HG03520 (cell line): ENCODE measurements around the gene TLCD3B.
"Not testable (repeated sequence)": the region's sequence is repeated elsewhere in the genome, so short reads cannot be mapped to it uniquely, and the experiment has no call there.

Experiments
- ATAC-seq: cut with Tn5 transposase; IDR thresholded peaks from one replicate; pipeline ENCODE4 v1.9.1; 2021; ENCODE audit warnings: mild to moderate bottlenecking, moderate library complexity; ENCODE audit not compliant: unreplicated experiment

The TLCD3B gene

DNA sequence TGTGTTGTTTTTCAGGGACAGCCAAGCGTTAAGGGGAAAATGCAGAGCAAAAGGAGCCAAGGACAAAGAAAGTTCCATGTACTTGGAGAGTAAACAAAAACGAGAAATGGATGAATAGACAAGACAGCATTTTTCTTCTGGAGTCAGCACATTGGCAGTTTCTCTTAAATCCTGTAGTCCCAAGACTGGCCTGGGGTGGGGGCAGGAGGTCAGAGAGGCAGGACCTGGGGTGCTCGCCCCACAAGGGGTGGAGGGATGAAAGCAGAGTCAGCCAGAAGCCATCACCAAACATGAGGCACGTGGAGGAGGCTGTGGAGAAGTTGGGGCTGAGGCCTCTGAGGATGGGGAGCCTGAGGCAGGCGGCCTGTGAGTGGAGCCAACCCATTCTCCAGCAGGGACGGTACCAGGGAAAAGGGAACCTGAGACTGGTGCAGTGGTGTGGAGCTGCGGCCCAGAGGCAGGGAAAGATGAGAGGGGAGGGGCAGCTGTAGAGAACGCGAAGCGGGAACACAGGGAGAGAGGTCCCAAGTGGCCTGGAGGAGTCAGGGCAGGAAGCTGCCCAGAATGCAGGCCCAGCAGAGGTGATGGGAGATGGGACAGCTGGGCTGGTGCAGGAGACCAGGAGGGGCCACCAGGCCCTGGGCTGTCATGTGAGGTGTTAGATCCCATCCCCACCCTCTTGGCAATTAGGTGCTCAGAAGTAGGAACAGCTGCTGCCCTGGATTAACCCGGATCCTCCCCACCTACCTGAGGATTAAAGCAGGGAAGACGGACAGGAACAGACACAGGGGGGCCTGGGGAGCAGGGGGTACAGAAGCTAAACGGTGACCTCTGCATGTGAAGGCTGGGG lies 3.3 kb downstream of the TLCD3B start:
- no peak for ATAC-seq

DNA sequence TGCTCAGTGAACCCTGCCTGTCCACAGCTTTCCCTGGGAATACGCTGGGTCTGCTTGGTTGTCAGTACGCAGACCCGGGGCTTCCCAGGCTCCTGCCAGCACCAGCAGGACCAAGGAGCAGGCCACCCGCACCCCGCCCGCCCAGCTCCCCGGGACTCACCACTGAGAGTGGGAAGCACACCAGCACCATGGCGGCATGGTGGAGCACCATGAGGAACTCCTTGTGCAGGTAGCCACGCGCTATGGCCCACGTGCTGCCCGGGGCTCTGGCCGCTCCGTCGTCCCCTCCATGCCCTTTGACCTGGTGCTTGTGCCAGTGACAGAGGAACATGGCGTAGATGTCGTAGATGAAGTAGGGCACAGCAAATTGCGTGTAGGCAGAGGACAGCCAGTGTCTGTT lies 4.6 kb downstream of the TLCD3B start:
- no peak for ATAC-seq

DNA sequence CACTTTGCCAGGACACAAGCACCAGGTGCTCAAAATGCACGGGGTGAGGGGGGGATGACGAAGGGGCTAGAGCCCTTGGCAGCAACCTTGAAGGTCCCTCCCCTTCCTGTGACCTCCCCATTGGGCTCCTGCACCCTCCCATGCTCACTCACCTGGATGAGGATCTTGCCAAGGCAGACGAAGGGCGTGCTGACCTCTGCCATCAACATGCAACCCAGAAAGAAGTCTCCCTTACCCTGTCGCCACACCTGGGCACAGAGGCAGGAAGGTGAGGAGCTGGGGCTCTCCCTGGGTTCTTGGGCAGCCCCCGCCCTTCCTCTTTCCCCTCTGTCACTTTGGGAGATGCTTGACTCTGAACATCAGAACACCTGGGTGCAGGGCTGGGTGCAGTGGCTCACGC lies 5.5 kb downstream of the TLCD3B start:
- ATAC-seq, result no peak

DNA sequence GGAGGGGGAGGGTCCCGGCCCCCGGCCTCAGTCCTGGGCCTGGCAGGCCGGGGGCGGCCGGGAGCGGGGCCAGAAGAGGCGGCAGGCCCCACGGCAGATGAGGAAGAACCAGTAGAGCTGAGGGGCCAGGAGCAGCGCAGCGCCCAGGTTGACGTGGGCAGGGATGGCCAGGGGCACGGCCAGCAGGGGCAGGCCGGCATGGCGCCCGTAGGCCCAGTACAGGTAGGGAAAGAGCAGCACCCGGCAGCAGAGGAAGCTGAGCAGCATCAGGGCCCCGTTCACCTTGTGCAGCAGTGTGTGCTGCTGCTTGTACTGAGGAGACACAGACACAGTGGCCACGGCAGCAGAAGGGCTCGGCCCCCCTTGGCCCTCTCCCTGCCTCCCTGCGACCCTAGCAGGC lies 5.9 kb downstream of the TLCD3B start:
- ATAC-seq, result no peak

DNA sequence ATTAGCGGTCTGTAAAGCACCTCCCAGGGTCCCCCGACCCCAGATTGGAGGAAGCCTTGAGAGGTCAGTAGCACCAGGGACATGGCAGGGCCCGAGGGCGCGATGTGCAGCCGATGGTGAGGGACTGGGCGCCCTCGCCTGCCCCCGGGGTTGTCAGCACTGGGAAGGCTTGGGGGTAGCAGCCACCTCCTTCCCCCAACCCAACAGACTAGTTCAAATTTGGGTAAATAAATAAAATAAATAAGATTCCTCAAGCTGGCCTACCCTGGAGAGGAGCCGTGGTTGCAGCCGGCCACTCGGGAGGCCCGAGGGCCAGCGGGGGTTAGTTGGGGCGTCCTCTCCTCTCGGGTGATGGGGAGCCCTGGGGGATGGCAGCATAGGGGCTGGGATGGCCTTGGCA lies 6.6 kb downstream of the TLCD3B start:
- no peak for ATAC-seq

DNA sequence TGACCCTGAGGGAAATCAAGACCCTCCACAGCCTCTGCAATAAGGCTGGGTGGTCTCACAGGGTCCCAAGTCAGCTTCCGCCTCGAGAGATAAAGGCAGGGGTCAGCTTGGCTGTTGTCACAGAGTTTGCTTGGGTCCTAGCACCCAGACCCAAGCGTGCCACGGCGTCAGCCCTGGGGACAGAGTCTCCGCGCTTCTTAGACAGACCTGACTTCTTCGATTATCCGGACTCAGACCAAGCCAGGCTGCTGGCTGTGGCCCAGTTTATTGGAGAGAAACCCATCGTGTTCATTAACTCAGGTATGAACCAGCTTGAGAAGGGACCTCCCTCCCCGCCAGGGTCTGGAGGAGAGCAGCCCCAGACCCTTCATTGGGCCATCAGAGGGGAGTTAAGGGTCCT lies 7.5 kb downstream of the TLCD3B start:
- no peak for ATAC-seq

DNA sequence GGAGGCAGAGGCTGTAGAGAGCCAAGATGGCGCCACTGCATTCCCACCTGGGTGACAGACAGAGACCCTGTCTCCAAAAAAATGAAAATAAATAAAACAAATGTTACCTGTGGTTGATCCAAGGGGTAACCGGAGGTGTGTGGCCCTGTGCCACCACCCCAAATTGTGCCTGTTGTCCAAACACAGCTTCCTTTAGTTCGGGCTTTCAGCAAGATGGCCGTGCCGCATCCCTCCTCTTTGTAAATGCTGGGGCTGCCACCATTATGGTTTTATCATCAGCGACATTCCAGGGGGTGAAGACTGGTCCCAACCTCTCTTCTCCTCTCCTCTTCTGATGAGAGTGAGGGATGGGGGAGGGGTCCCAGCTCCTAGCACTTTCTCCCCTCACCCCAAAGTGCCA lies 8.2 kb downstream of the TLCD3B start, which contains the start of gene C16orf92:
C16orf92 (plus strand) TSS at position 312 of the 400 bp plus-strand sequence. CDS start 143 bp downstream, outside the sequence.
- no peak for ATAC-seq

DNA sequence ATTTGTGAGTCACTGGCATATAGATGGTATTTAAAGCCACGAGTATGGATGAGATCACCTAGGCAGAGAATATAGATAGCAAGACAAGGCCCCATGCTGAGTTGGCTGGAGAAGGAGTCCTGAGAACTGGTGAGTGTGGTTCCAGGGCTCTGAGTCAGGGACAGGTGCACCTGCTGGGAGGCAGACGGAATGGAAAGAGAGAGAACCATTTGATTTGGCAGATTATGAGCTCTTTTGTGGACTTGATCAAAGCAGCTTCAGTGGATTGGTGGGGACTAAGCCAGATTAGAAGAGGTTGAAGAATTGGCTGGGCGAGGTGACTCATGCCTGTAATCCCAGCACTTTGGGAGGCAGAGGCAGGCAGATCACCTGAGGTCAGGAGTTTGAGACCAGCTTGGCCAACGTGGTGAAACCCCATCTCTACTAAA lies 12.3 kb downstream of the TLCD3B start:
- ATAC-seq, result no peak

DNA sequence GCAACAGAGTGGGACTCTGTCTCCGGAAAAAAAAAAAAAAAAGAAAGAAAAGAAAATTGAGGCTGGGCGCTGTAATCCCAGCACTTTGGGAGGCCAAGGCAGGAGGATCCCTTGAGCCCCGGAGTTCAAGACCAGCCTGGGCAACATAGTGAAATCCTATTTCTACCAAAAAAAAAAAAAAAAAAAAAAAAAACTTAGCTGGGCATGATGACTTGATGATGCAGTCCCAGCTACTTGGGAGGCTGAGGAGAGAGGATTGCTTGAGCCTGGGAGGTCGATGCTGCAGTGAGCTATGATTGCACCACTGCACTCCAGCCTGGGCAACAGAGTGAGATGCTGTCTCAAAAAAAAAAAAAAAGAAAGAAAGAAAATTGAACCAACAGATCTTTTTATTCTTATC lies 13.1 kb downstream of the TLCD3B start:
- not testable (repeated sequence) for ATAC-seq

DNA sequence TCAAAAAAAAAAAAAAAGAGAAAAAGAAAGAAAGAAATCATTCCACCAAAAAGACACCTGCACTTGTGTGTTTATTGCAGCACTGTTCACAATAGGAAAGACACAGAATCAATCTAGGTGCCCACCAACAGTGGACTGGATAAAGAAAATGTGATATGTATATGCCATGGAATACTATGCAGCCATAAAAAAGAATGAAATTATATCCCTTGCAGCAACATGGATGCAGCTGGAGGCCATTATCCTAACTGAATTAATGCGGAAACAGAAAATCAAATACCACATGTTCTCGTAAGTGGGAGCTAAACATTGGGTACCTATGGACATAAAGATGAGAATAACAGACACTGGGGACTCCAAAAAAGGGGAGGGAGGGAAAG lies 13.8 kb downstream of the TLCD3B start:
- ATAC-seq, result no peak

DNA sequence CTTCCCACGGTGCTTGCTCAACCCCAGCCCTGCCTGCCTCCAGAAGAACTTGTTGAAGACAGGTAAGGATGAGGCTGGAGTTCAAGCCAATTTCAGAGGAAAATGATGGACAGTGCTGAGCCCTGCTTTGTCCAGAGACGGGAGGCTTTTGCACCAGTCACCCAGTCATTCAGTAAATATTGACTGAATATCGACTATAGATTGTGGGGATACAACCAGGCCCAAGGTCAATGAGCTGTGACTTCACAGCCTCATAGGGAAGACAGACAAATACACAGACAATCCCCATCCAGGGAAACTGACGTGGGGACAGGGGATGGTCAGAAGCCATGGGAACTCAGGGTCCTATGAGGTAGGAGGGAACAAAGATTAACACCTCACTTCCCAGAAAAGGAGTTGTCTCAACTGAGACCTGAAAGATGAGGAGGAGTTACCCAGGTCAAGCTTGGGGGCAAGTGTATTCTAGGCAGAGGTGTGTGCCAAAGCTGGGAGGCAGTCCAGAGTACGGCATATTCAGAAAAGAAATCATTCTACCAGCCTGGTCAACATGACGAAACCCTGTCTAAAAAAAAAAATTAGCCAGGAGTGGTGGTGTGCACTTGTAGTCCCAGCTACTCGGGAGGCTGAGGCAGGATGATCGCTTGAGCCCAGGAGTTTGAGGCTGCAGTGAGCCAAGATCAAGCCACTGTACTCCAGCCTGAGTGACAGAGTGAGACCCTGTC lies 14.4 kb downstream of the TLCD3B start:
- ATAC-seq, result no peak

DNA sequence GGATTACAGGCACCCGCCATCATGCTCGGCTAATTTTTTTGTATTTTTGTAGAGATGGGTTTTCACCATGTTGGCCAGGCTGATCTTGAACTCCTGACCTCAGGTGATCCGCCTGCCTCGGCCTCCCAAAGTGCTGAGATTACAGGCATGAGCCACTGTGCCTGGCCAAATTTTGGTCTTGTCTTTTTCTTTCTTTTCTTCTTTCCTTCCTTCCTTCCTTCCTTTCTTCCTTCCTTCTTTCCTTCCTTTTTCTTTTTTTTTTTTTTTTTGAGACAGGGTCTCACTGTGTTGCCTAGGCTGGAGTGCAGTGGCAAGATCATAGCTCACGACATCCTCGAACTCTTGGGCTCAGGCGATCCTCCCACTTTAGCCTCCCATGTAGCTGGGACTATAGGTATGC lies 15.6 kb downstream of the TLCD3B start:
- ATAC-seq, result not testable (repeated sequence)

DNA sequence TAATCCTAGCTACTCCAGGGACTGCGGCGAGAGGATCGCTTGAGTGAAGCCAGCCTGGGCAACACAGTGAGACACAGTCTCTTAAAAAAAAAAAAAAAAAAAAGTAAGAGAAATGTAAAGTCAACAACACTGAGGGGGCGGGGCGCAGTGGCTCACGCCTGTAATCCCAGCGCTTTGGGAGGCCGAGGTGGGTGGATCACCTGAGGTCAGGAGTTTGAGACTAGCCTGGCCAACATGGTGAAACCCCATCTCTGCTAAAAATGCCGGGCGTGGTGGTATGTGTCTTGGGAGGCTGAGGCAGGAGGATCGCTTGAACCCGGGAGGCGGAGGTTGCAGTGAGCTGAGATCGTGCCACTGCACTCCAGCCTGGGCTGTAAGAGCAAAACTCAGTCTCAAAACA lies 18.5 kb downstream of the TLCD3B start:
- ATAC-seq, result not testable (repeated sequence)

DNA sequence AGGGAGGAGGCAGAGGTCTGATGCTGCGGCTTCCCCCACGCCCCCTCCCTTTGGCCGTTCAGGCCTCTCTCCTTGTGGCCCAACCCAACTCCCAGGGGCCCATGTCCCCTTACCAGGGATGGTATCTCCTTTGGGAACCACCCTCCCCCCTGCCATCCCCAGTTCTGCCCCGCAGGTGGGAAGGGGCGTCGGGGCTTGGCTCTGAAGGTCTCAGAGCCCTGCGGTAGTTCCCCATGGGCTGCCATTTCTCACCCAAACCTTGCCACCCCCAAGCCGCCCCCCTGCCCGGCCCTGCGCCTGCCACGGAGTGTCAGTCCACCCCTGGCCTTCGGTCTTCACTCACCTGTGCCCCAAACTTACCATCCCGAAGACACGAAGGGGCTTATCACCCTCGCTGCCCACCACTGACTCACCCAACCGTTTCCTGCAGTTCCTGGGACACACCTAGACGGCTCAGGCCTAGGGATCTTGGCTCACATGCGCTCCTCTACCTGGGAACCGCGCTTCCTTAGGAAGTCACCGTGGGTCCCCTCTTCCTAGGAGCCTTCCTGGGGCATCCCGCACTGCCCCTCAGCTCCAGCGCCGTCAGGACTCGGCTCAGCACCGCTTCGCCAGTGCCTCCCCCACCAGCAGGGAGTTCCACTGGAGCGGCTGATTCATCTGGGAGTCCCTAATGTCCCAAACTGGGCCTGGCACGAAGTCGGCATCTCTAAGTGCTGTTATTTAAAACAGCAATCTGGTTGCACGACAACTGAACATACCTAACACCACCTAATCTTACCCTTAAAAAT lies 19.2 kb downstream of the TLCD3B start:
- ATAC-seq, result no peak

DNA sequence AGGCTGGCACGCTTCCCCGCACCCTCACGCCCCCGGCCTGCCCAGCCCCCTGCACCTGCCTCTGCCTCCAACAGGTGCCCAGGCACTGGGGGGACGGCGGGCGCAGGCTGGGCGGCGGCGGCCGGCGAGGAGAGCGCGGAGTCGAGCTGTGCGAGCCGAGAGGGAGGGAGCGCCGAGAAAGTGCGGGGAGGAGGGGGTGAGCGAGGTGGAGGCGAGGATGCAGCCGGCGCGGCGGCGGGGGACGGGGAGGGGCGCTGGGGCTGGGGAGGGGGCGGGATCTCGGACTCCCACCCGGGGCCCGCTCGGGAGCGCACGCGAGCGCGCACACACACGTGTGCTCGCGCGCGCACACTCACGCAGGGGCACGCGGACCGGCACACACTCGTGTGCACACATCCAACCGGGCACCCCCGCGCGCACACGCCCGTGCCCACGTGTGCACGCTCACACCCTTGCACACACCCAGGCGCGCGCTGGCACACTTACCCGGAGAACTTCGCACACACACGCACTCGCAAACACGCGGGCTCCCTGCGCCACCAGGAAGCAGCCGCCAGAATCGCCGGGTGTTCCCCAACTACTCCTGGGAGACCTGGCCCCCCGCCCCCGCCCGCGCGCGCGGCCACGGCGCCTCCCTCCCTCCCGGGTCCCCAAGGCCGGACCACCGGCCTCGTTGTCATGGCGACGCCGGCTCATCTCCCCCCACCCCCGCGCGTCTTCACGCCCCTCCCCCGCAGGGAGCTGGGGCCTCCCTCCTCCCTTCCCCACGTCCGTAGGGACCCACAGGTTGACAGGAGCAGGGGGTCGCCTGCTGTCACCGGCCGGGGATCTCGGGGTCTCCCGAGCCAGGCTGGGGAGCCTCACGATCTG lies 20.0 kb downstream of the TLCD3B start, which contains the start of gene DOC2A:
DOC2A (minus strand) TSS at position 184 of the 870 bp plus-strand sequence. CDS start 805 bp downstream, outside the sequence.
- no peak for ATAC-seq

DNA sequence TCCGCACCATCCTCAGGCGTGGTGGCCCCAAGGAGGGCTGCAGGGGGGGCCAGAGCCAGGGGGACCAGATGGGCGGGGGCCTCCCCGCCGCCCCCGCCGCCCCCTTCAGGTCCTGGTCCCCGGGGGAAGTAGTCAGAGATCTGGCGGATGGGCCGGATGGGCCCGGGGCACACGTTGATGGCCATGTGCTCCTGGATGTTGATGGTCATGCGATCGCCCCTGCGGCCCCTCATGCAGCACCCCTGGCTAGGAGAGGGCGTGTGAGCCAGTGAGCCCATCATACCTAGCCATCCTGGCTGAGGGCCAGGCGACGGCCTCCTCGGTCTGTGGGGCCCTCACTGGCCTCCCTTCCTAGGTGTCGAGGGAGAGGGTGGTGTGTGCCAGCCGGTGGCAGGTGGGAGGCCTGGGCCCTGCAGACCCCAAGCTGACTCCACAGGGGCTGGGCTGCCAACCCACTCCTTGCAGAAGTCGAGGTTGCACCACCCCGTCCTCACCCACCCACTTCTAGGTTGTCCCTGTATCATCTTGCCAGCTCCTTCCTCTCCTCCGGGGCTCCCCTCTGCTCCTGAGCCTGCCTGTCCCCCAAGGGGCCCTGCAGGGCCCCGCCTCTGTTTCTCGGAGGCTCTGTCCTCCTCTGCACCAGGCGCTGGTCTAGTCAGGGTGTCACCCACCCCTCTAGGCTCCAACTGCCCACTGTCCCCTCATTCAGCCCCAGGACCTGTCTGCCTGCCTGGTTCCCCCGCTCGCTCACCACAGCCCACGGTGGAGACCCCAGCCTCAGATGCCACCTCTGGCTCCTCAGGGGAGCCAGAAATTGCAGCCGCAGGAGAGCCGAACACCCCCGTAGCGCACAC lies 20.9 kb downstream of the TLCD3B start:
- ATAC-seq, result no peak

DNA sequence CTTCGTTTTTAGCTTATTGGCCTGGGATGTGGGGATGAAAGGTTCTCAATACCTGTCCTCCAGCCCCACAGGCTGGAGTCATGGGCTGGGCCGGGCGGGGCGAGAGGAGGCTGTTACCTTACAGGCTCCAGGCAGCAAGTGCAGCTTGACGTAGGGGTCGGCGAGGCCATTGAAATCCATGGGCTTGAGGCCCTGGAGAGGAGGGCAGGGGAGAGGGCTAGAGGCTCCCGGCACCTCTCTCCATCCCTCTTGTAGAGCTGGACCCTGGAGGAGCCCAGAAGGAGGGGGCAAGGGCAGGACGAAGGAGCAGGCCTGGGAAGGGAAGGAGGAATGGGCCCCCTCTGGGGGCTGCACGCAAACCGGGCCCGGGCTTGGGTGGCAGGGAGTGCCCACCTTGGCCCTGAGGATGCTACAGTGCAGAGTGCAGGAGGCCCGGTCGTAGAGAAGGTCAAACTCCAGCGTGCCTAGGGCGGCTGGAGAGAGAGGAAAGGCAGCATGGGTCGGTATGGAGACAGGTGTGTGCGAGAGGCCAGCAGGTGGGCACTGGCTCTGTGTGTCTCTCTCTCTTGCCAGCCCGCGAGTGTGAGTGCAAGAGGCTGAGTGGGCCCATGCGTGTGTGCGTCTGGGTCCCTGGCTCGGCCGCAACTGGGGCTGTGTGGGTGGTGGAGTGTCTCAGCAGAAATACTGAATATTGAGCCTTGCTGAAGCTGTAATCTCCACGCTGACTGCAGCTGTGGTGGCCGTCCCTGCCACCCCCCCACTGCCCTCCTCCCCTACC lies 21.8 kb downstream of the TLCD3B start:
- no peak for ATAC-seq

DNA sequence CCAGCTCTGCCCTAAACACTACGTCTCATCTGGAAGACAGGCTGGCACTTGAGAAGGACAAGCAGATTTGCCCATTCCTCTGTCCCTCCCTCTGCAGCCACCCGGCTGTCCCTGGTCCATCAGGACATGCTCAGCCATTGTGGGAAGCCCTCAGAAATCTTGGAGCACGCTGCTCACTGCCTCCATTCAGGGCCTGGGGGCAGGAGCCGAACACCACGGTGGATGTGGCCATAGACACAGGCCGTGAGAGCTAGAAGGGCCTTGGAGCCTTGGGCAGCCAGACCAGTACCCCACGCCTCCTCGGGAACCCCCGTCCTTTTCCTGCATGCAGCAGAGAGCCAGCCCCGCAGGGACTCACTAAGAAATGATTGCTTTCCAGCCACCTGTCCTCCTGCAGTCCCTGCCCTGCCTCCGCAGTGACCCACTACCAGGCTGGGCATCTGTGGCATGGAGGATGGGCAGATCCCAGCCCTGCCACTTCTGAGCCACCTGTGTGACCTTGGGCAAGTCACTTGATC lies 23.6 kb downstream of the TLCD3B start:
- ATAC-seq, result no peak
